B cell (primary cell): ENCODE results near the gene JADE2. TPM values are rescaled to one million over a fixed set of nuclear protein-coding genes. Genes with fewer than 3 reads are reported as not detected.

ENCODE experiments used
- ATAC-seq: fragments of 200-7000 bp; cut with Tn5 transposase; one replicate; pipeline ENCODE4 v1.10.0; 2021; ENCODE audit warnings: low read depth, mild to moderate bottlenecking, moderate number of reproducible peaks, moderate library complexity
- CTCF ChIA-PET: fragments of 350-600 bp; sonication (Branson Sonifier 250); formaldehyde crosslinking; loops from one replicate; lab custom pipeline; 2021; ENCODE audit warnings: antibody characterized with exemption, inconsistent platforms; lab: Charles Lee
- POLR2A ChIA-PET: fragments of 350-600 bp; sonication (Branson Sonifier 250); formaldehyde crosslinking; loops from one replicate; lab custom pipeline; 2021; ENCODE audit warnings: antibody characterized with exemption; lab: Charles Lee
- DNase-seq: peaks from one replicate; pipeline ENCODE4 v3.0.0; 2013
- H2AFZ ChIP-seq: 2 replicates; pipeline ENCODE4 v1.6.1; 2012; ENCODE audit warnings: mild to moderate bottlenecking, low read depth, low read length; ENCODE audit not compliant: insufficient read depth, poor library complexity, severe bottlenecking
- H3K27ac ChIP-seq, 2 donors: 1 replicate in 1 of 2; 2 replicates in 1 of 2; pipeline ENCODE4 v1.5.1; 2012 to 2013; ENCODE audit warnings: low read length in 2 of 2, mild to moderate bottlenecking in 2 of 2, moderate library complexity in 1 of 2
- H3K27me3 ChIP-seq, 4 experiments: fragments of 200-600 bp in 1 of 4; sonication (generic) in 1 of 4; replicated peaks in 1 of 4; 1 replicate in 2 of 4; 2 replicates in 2 of 4; pipeline versions ENCODE4 v1.6.1 to v1.7.0; 2013 to 2016; ENCODE audit warnings: low read length in 3 of 4, mild to moderate bottlenecking in 2 of 4, mixed read lengths in 1 of 4, moderate library complexity in 1 of 4; ENCODE audit not compliant: insufficient read depth in 4 of 4, control insufficient read depth in 3 of 4; ENCODE audit errors: control extremely low read depth in 1 of 4
- H3K36me3 ChIP-seq, 2 experiments: replicated peaks in 1 of 2; 1 replicate in 1 of 2; 2 replicates in 1 of 2; pipeline versions ENCODE4 v1.6.1 to v1.7.1; 2013; ENCODE audit warnings: low read length in 1 of 2; ENCODE audit not compliant: insufficient read depth in 2 of 2, control insufficient read depth in 1 of 2; ENCODE audit errors: control extremely low read depth in 1 of 2, extremely low read depth in 1 of 2
- H3K4me1 ChIP-seq, 2 donors: fragments of 200-600 bp in 1 of 2; sonication (generic) in 1 of 2; 1 replicate in 1 of 2; 2 replicates in 1 of 2; pipeline versions ENCODE4 v1.5.1 to v1.6.1; 2013 to 2017; ENCODE audit warnings: low read length in 2 of 2; ENCODE audit not compliant: control insufficient read depth in 2 of 2, insufficient read depth in 2 of 2
- H3K4me2 ChIP-seq: replicated peaks from 2 replicates; pipeline ENCODE3; 2012; ENCODE audit warnings: mild to moderate bottlenecking, low read depth, low read length; ENCODE audit not compliant: poor library complexity, severe bottlenecking
- H3K4me3 ChIP-seq, 5 experiments: fragments of 200-600 bp in 1 of 5; sonication (generic) in 1 of 5; 1 replicate in 3 of 5; 2 replicates in 2 of 5; pipeline versions ENCODE4 v1.5.1 to v1.7.0; 2011 to 2016; ENCODE audit warnings: low read length in 4 of 5, mild to moderate bottlenecking in 4 of 5, low read depth in 2 of 5, control low read depth in 1 of 5, moderate library complexity in 1 of 5; ENCODE audit not compliant: insufficient read depth in 1 of 5; ENCODE audit errors: control extremely low read depth in 1 of 5, extremely low read depth in 1 of 5
- H3K79me2 ChIP-seq: fragments of 200-600 bp; sonication (generic); one replicate; pipeline ENCODE4 v1.6.0; 2016; ENCODE audit warnings: low read length; ENCODE audit not compliant: control insufficient read depth, insufficient read depth
- H3K9ac ChIP-seq: fragments of 200-600 bp; sonication (generic); 2 replicates; pipeline ENCODE4 v1.6.1; 2017; ENCODE audit warnings: mild to moderate bottlenecking, low read length, moderate library complexity
- H3K9me3 ChIP-seq, 3 donors: one replicate each; pipeline versions ENCODE4 v1.6.1 to v1.7.1; 2013; ENCODE audit warnings: low read length in 2 of 3; ENCODE audit not compliant: control insufficient read depth in 2 of 3, insufficient read depth in 1 of 3; ENCODE audit errors: control extremely low read depth in 1 of 3
- H4K20me1 ChIP-seq: 2 replicates; pipeline ENCODE4 v1.6.0; 2012; ENCODE audit warnings: mild to moderate bottlenecking, low read length; ENCODE audit not compliant: insufficient read depth, control insufficient read depth, poor library complexity, severe bottlenecking
- H3K27ac Mint-ChIP-seq: one replicate; pipeline ENCODE4 v1.8.0; 2021; ENCODE audit warnings: mixed read lengths
- H3K27me3 Mint-ChIP-seq: one replicate; pipeline ENCODE4 v1.8.0; 2021; ENCODE audit warnings: mixed read lengths
- H3K4me1 Mint-ChIP-seq: one replicate; pipeline ENCODE4 v1.8.0; 2021; ENCODE audit warnings: mixed read lengths
- H3K4me3 Mint-ChIP-seq: one replicate; pipeline ENCODE4 v1.8.0; 2021; ENCODE audit warnings: mixed read lengths
- H3K9me3 Mint-ChIP-seq: one replicate; pipeline ENCODE4 v1.8.0; 2022; ENCODE audit warnings: mixed read lengths; ENCODE audit not compliant: insufficient read depth
- CTCF ChIP-seq: fragments of 200-600 bp; IDR thresholded peaks from one replicate; pipeline ENCODE4 v1.8.0; 2022; ENCODE audit warnings: antibody characterized with exemption, mild to moderate bottlenecking
- EZH2 ChIP-seq: IDR thresholded peaks from 2 replicates; pipeline ENCODE4 v1.6.1; 2012; ENCODE audit warnings: borderline replicate concordance, low read depth, mild to moderate bottlenecking, moderate library complexity, low read length; ENCODE audit not compliant: insufficient read depth, poor library complexity, severe bottlenecking
- WGBS: methylation state at CpG from one replicate; pipeline ENCODE4 v1.1.5; 2013; ENCODE audit warnings: missing lambda C conversion rate; ENCODE audit not compliant: insufficient coverage; 5-methylcytosine and 5-hydroxymethylcytosine counted together
- intact Hi-C: fragments of 100-400 bp; cut with micrococcal nuclease; formaldehyde crosslinking; loops from one replicate; pipeline ENCODE4 v1.10.0; 2022
- polyA plus RNA-seq: library from polyadenylated mRNA; depleted of rRNA; stranded (reverse); fragments of >200 nt; gene quantifications from 2 replicates; pipeline ENCODE4 v1.2.3, GENCODE V29; 2012
- total RNA-seq, 2 donors: library from RNA; stranded (reverse); fragments of 120-200 nt in 1 of 2; gene quantifications; 1 replicate in 1 of 2; 2 replicates in 1 of 2; pipeline versions ENCODE4 v1.2.3 to v1.2.4, GENCODE V29; 2013 to 2022

The JADE2 gene
- total and polyA plus RNA-seq, 2 donors (not counting 1 experiment from before 2014, with no cell fraction given), result 80.5 to 247 TPM

- H3K27me3 Mint-ChIP-seq, result no peaks in the 10 kb centered on the region
- no CpG with 5 or more reads among the region's 3 CpGs for WGBS
- Histone ChIP-seq H3K36me3 (peaks cover 0 to 12% of the 10 kb centered on the region in 2 experiments), H3K4me1 (no peaks in the 10 kb centered on the region), H3K4me3 (no peak overlapping the region), H3K27me3 (no peaks in the 10 kb centered on the region), H3K9me3 (no peaks in the 10 kb centered on the region), H3K27ac (no peak overlapping the region), H3K4me2 (no peak overlapping the region), H2AFZ (no peak overlapping the region), H3K9ac (no peak overlapping the region), H4K20me1 (no peaks in the 10 kb centered on the region), H3K79me2 (no peaks in the 10 kb centered on the region)
- no peaks in the 10 kb centered on the region for H3K4me1 Mint-ChIP-seq
- DNase-seq, result no peak
- ChIA-PET CTCF (no interaction called here), POLR2A (no interaction called here)
- intact Hi-C loops, result loop anchor here (5.0 kb wide), 1 partner anchor 1663 kb away; no protein-coding TSS in a partner anchor
- H3K9me3 Mint-ChIP-seq, result no peaks in the 10 kb centered on the region
- H3K4me3 Mint-ChIP-seq, result no peak overlapping the region
- ATAC-seq, result no peak
- TF ChIP-seq EZH2 (no peak), CTCF (no peak)
- H3K27ac Mint-ChIP-seq, result no peak overlapping the region
Observed at GRCh38 chr5:134600600-134600999, 75.1 kb downstream of the JADE2 start.

GRCh38 chr5:134603059-134603458, 77.6 kb downstream of the JADE2 start:
- no CpG with 5 or more reads among the region's 1 CpG for WGBS
- Mint-ChIP-seq H3K9me3 (no peaks in the 10 kb centered on the region), H3K27me3 (no peaks in the 10 kb centered on the region), H3K4me3 (no peak overlapping the region), H3K4me1 (no peaks in the 10 kb centered on the region), H3K27ac (no peak overlapping the region)
- no peaks in the 10 kb centered on the region for H3K27me3 ChIP-seq
- no peak overlapping the region for H3K4me3 ChIP-seq
- DNase-seq (no peak), ATAC-seq (no peak)
- no peaks in the 10 kb centered on the region for H4K20me1 ChIP-seq
- H3K4me2 ChIP-seq, result no peak overlapping the region
- no peak overlapping the region for H2AFZ ChIP-seq
- no peak overlapping the region for H3K27ac ChIP-seq
- TF ChIP-seq EZH2 (no peak), CTCF (no peak)
- ChIA-PET CTCF (interaction anchor here (3.3 kb wide), 1 partner anchor 16 kb away, joined by 12 read pairs; no protein-coding TSS in a partner anchor), POLR2A (no interaction called here)
- no peaks in the 10 kb centered on the region for H3K4me1 ChIP-seq
- H3K36me3 ChIP-seq, result peaks cover 0 to 36% of the 10 kb centered on the region in 2 experiments
- no peaks in the 10 kb centered on the region for H3K9me3 ChIP-seq
- intact Hi-C loops, result loop anchor here (5.0 kb wide), 1 partner anchor 1666 kb away; no protein-coding TSS in a partner anchor
- H3K9ac ChIP-seq, result no peak overlapping the region
- H3K79me2 ChIP-seq, result no peaks in the 10 kb centered on the region
